PC-9 (cell line): ENCODE measurements around the gene USH1G. TPM values are rescaled to one million over a fixed set of nuclear protein-coding genes. Genes with fewer than 3 reads are reported as not detected.

Experiments used
- BruUV-seq: library from RNA; stranded (reverse); fragments of 400-500 nt; replicated peaks from 2 replicates; lab custom pipeline; 2021; lab: Mats Ljungman, UMichigan
- CTCF ChIA-PET: fragments of 300-600 bp; sonication (Branson Sonifier 250); formaldehyde crosslinking; loops from one replicate; lab custom pipeline; 2022; ENCODE audit warnings: antibody characterized with exemption; lab: Charles Lee
- POLR2A ChIA-PET: fragments of 300-600 bp; sonication (Branson Sonifier 250); formaldehyde crosslinking; loops from one replicate; lab custom pipeline; 2022; ENCODE audit warnings: antibody characterized with exemption; ENCODE audit not compliant: unreplicated experiment; lab: Charles Lee
- DNase-seq, 2 experiments: peaks; one replicate each; pipeline versions ENCODE4 v3.0.0 to v3.0.0-alpha.2; 2015 to 2022; ENCODE audit warnings: mixed read lengths in 1 of 2
- H2AFZ ChIP-seq: fragments of 200-600 bp; sonication (generic); 2 replicates; pipeline ENCODE4 v1.8.1; 2017; ENCODE audit warnings: antibody characterized with exemption
- H3F3A ChIP-seq: fragments of 200-600 bp; sonication (generic); 2 replicates; pipeline ENCODE4 v1.8.1; 2017; ENCODE audit warnings: antibody characterized with exemption, mild to moderate bottlenecking, low read depth; ENCODE audit not compliant: insufficient read depth
- H3K27ac ChIP-seq: fragments of 200-600 bp; sonication (generic); 2 replicates; pipeline ENCODE4 v1.6.1; 2016; ENCODE audit warnings: mixed run types
- H3K27me3 ChIP-seq: fragments of 200-600 bp; sonication (generic); 2 replicates; pipeline ENCODE4 v1.6.1; 2016; ENCODE audit warnings: low read depth, mixed run types; ENCODE audit not compliant: insufficient read depth
- H3K36me3 ChIP-seq: fragments of 200-600 bp; sonication (generic); 2 replicates; pipeline ENCODE4 v1.6.1; 2016; ENCODE audit warnings: low read depth, mixed run types
- H3K4me1 ChIP-seq: fragments of 200-600 bp; sonication (generic); replicated peaks from 2 replicates; pipeline ENCODE4 v1.6.1; 2016; ENCODE audit warnings: mixed run types; ENCODE audit not compliant: insufficient read depth
- H3K4me2 ChIP-seq: fragments of 200-600 bp; sonication (generic); 2 replicates; pipeline ENCODE4 v1.6.1; 2017; ENCODE audit warnings: mixed run types
- H3K4me3 ChIP-seq: fragments of 200-600 bp; sonication (generic); 2 replicates; pipeline ENCODE4 v1.6.1; 2016; ENCODE audit warnings: mixed run types
- H3K79me2 ChIP-seq: fragments of 200-600 bp; sonication (generic); 2 replicates; pipeline ENCODE4 v1.6.1; 2017; ENCODE audit warnings: low read depth, mixed run types
- H3K9me2 ChIP-seq: fragments of 200-600 bp; sonication (generic); 2 replicates; pipeline ENCODE4 v1.8.1; 2017; ENCODE audit warnings: mild to moderate bottlenecking; ENCODE audit not compliant: insufficient read depth
- H3K9me3 ChIP-seq: fragments of 200-600 bp; sonication (generic); 2 replicates; pipeline ENCODE4 v1.8.1; 2016; ENCODE audit warnings: low read depth; ENCODE audit not compliant: insufficient read depth
- H4K20me1 ChIP-seq: fragments of 200-600 bp; sonication (generic); 2 replicates; pipeline ENCODE4 v1.8.1; 2017; ENCODE audit not compliant: insufficient read depth
- EZH2 ChIP-seq: fragments of 200-600 bp; sonication (generic); IDR thresholded peaks from 2 replicates; pipeline ENCODE4 v1.8.0; 2017; ENCODE audit warnings: antibody characterized with exemption, low read depth
- intact Hi-C: fragments of 100-400 bp; cut with micrococcal nuclease; formaldehyde crosslinking; loops from one replicate; pipeline ENCODE4 v1.10.0; 2022; ENCODE audit not compliant: unreplicated experiment
- total RNA-seq: library from RNA; stranded (reverse); gene quantifications from 2 replicates; pipeline ENCODE4 v1.2.3, GENCODE V29; 2021
- TF ChIP-seq, protein P1 (sequence below): fragments of 200-600 bp; sonication (generic); conservative IDR thresholded peaks from 2 replicates; pipeline ENCODE4 v1.6.1; 2017; ENCODE audit warnings: mixed run types, antibody characterized with exemption, mild to moderate bottlenecking, moderate library complexity

USH1G gene
- total RNA-seq, 1 experiment from 2014 or later, result 0.22 TPM

DNA sequence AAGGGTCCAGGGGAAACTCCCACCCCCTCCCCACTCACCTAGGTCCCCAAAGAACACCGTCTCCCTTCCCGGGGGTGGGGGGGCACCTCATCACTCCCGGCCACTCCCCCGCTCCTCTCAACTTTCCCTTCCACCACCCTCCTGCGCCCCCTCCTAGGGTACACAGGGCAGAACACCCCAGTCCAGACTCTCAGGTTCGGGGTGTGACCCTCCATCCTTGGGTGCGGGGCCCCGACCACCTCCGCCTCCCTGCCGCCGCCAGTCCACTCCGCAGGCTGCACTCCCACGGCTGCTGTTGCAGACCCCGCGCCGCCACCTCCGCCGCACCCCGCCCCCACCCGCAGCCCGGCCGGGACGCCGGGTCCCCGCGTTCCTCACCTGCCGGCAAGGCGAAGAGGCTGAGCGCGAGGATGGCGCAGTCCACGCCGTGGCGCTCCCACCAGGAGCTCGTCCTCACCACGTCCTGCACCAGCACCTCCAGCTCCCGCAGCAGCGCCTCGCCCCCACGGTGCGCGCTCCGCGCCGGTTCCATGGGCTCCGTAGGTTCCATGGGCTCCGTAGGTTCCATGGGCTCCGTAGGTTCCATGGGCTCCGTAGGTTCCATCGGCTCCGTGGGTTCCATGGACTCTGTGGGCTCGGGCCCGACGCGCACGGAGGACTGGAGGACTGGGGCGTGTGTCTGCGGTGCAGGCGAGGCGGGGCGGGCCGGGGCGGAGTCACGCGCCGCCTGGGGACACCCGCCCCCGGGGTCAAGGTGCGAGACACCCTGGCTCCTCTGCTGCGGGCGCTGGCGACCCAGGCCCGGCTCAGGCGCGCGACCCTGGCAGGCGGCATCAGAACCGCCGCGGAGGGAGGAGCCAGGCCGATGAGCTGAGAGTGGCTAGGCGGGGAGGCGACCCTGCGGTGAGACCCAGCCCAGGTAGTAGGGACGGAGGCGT lies 29.8 kb downstream of the USH1G start, which contains the start of gene FADS6:
TSS of gene FADS6 (minus strand) at position 660 of the 938 bp plus-strand sequence. CDS start at position 622, 38 bp downstream.
- BruUV-seq, result no TSS peak
- intact Hi-C loops, result no loop called here
- no peak within 1 kb of the TSS for H3K27ac ChIP-seq
- no peaks in the 10 kb centered on the region for H3K79me2 ChIP-seq
- ChIA-PET CTCF (no interaction called here), POLR2A (no interaction called here)
- H3K27me3 ChIP-seq, result peaks cover 45% of the 10 kb centered on the region
- no peak within 1 kb of the TSS for H3K4me3 ChIP-seq
- H2AFZ ChIP-seq, result no peak within 1 kb of the TSS
- no peaks in the 10 kb centered on the region for H3K9me2 ChIP-seq
- no peaks in the 10 kb centered on the region for H3K9me3 ChIP-seq
- no peaks in the 10 kb centered on the region for H3K36me3 ChIP-seq
- TF ChIP-seq, protein P1, sequence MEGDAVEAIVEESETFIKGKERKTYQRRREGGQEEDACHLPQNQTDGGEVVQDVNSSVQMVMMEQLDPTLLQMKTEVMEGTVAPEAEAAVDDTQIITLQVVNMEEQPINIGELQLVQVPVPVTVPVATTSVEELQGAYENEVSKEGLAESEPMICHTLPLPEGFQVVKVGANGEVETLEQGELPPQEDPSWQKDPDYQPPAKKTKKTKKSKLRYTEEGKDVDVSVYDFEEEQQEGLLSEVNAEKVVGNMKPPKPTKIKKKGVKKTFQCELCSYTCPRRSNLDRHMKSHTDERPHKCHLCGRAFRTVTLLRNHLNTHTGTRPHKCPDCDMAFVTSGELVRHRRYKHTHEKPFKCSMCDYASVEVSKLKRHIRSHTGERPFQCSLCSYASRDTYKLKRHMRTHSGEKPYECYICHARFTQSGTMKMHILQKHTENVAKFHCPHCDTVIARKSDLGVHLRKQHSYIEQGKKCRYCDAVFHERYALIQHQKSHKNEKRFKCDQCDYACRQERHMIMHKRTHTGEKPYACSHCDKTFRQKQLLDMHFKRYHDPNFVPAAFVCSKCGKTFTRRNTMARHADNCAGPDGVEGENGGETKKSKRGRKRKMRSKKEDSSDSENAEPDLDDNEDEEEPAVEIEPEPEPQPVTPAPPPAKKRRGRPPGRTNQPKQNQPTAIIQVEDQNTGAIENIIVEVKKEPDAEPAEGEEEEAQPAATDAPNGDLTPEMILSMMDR, result no peak
- TF ChIP-seq EZH2, result no peak
- H3K4me2 ChIP-seq, result no peak within 1 kb of the TSS
- DNase-seq, result no peak
- no peaks in the 10 kb centered on the region for H4K20me1 ChIP-seq
- no peaks in the 10 kb centered on the region for H3K4me1 ChIP-seq
- no peaks in the 10 kb centered on the region for H3F3A ChIP-seq

DNA sequence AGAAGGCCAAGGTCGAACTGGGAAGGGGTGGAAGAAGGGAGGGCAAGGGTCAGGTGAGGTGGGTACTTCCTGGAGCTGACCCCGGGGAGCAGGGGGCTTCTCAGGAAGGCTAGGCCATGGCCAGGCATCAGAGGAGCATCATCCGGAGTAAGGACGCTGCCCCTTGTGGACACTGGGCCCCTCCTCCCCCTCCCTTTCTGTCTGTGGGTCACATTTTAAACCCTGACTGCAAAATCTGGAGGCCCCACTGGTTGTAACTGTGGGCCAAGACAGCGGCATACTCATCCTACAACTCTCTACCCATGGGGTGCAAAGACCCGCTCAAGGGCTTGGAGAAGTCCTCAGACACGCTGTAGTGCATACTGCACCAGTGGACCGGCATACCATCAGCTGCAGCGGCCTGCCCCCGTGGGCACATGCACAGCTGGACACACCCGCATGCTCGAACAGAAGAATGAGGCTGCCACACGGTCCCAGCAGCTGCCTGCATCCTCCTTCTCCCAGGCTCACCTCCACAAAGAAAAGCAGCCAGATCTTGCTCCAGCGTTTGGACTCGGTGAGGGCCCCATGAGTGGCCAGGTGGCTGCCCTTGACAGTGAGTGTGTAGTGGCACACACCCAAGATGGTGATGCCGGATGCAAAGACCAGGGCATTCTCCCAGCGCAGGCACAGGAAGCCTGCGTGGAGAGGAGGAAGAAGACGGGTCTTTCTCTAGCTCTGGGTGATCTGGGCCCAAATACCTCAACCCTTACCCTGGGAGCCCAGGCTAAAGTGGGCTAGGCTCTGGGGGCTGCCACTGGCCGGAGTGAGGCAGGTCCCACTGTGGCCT lies 30.8 kb downstream of the USH1G start:
- TF ChIP-seq, protein P1, result no peak
- TF ChIP-seq EZH2, result no peak
- no peaks in the 10 kb centered on the region for H3K36me3 ChIP-seq
- no peak overlapping the region for H3K4me2 ChIP-seq
- ChIA-PET POLR2A (no interaction called here), CTCF (no interaction called here)
- intact Hi-C loops, result no loop called here
- no peak overlapping the region for H2AFZ ChIP-seq
- H3K9me2 ChIP-seq, result no peaks in the 10 kb centered on the region
- no peaks in the 10 kb centered on the region for H4K20me1 ChIP-seq
- H3K4me3 ChIP-seq, result no peak overlapping the region
- H3K4me1 ChIP-seq, result no peaks in the 10 kb centered on the region
- no TSS peak for BruUV-seq
- no peaks in the 10 kb centered on the region for H3K79me2 ChIP-seq
- DNase-seq, result no peak
- H3K27ac ChIP-seq, result no peak overlapping the region
- no peaks in the 10 kb centered on the region for H3K9me3 ChIP-seq
- H3K27me3 ChIP-seq, result peaks cover 45% of the 10 kb centered on the region
- no peaks in the 10 kb centered on the region for H3F3A ChIP-seq

DNA sequence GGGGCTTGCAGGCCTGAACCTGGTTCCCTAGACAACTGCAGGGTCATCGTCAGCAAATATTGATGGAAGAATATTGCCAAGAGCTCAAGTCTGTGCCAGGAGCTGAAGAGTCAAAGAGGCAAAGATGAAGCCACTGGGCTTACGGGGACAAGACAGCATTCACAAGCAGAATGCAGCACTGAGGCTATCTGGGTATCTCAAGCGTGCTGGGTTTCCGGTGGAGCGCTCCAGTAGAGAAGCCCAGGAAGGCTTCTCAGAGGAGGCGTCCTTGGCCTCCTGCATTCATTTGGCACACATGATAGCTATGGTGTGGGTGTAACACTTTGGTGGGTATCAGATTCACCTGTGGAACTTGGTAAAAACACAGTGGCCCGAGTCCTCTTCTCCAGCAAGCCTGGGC lies 32.5 kb downstream of the USH1G start:
- Histone ChIP-seq H2AFZ (no peak overlapping the region), H3K4me3 (no peak overlapping the region), H3K9me3 (no peaks in the 10 kb centered on the region), H3K4me1 (no peaks in the 10 kb centered on the region), H3K27ac (no peak overlapping the region), H3K79me2 (no peaks in the 10 kb centered on the region), H3K4me2 (no peak overlapping the region), H3K27me3 (peaks cover 32% of the 10 kb centered on the region), H3K9me2 (no peaks in the 10 kb centered on the region), H4K20me1 (no peaks in the 10 kb centered on the region), H3F3A (no peaks in the 10 kb centered on the region), H3K36me3 (no peaks in the 10 kb centered on the region)
- intact Hi-C loops, result no loop called here
- no peak for DNase-seq
- no TSS peak for BruUV-seq
- TF ChIP-seq EZH2, result no peak
- TF ChIP-seq, protein P1, result no peak
- ChIA-PET CTCF (no interaction called here), POLR2A (interaction anchor here (0.6 kb wide), 1 partner anchor 364 kb away, joined by 14 read pairs; no protein-coding TSS in a partner anchor)
